Activated T-cell treated with anti-CD3 and anti-CD28 coated beads, Interleukin-2, amount 50 U/mL, for 72 hours (primary cell): ENCODE data around the gene TBC1D17. TPM values are rescaled to one million over a fixed set of nuclear protein-coding genes. Genes with fewer than 3 reads are reported as not detected.

Source experiments
- ATAC-seq, 2 donors: fragments of 150-1000 bp; cut with Tn5 transposase; replicated peaks in 1 of 2; 2 replicates each; pipeline ENCODE4 v1.10.0; 2021; ENCODE audit warnings: moderate library complexity in 2 of 2, mild to moderate bottlenecking in 1 of 2
- DNase-seq, 2 donors: peaks; one replicate each; pipeline ENCODE4 v3.0.0; 2021 to 2022; ENCODE audit warnings: mixed read lengths in 1 of 2
- H3K27ac Mint-ChIP-seq: one replicate; pipeline ENCODE4 v1.8.0; 2022; ENCODE audit warnings: mild to moderate bottlenecking, moderate library complexity, mixed read lengths
- H3K27me3 Mint-ChIP-seq: one replicate; pipeline ENCODE4 v1.8.0; 2022; ENCODE audit warnings: low read depth, mixed read lengths
- H3K36me3 Mint-ChIP-seq, 2 donors: one replicate each; pipeline ENCODE4 v1.8.0; 2022; ENCODE audit warnings: mixed read lengths in 2 of 2, mild to moderate bottlenecking in 1 of 2; ENCODE audit not compliant: insufficient read depth in 2 of 2
- H3K4me1 Mint-ChIP-seq: one replicate; pipeline ENCODE4 v1.8.0; 2022; ENCODE audit warnings: low read depth, mixed read lengths
- H3K4me3 Mint-ChIP-seq, 2 donors: one replicate each; pipeline ENCODE4 v1.8.0; 2022; ENCODE audit warnings: mild to moderate bottlenecking in 2 of 2, mixed read lengths in 2 of 2, moderate library complexity in 2 of 2
- H3K9me3 Mint-ChIP-seq, 2 donors: one replicate each; pipeline ENCODE4 v1.8.0; 2022; ENCODE audit warnings: mixed read lengths in 2 of 2
- total RNA-seq, 2 donors: library from RNA; stranded (reverse); gene quantifications; one replicate each; pipeline ENCODE4 v1.2.3, GENCODE V29; 2022

The TBC1D17 gene
- total RNA-seq, 2 donors from 2014 or later: 47.9 to 53.9 TPM

GRCh38 chr19:49878744-49879070 is 1.2 kb downstream of the TBC1D17 start:
- Mint-ChIP-seq H3K4me3 (no peak overlapping the region), H3K36me3 (peaks cover 7 to 24% of the 10 kb centered on the region in 2 donors), H3K9me3 (no peaks in the 10 kb centered on the region), H3K27me3 (no peaks in the 10 kb centered on the region), H3K27ac (no peak overlapping the region), H3K4me1 (peaks cover 34% of the 10 kb centered on the region)
- ATAC-seq (no peak), DNase-seq (no peak)

GRCh38 chr19:49879243-49879963 is 1.9 kb downstream of the TBC1D17 start:
- no peak for DNase-seq
- H3K9me3 Mint-ChIP-seq: no peaks in the 10 kb centered on the region

GRCh38 chr19:49880162-49880869 is 2.8 kb downstream of the TBC1D17 start:
- H3K36me3 Mint-ChIP-seq: peaks cover 7 to 24% of the 10 kb centered on the region in 2 donors

More at GRCh38 chr19:49879243-49879963, 1.9 kb downstream of the TBC1D17 start:
- Mint-ChIP-seq H3K36me3 (peaks cover 7 to 24% of the 10 kb centered on the region in 2 donors), H3K27me3 (no peaks in the 10 kb centered on the region), H3K4me1 (peaks cover 34% of the 10 kb centered on the region), H3K27ac (no peak overlapping the region), H3K4me3 (peak overlapping the region in 1 of 2 donors; percentile 15)
- no peak for ATAC-seq

DNA sequence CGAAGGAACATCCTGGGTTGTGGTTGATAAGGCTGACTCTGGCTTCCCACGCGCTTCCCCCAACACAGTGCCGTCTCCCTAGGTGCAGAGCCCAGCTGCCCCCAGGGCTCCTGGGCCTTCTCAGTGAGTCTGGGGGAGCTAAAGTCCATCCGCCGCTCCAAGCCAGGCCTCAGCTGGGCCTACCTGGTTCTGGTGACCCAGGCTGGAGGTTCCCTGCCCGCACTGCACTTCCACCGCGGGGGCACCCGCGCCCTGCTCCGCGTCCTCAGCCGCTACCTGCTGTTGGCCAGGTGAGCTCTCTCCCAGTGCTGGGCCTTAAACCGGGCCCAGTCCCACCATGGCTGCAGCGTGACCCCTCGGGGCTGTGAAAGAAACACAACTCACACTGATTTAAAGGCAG is 3.7 kb downstream of the TBC1D17 start:
- H3K27me3 Mint-ChIP-seq: no peaks in the 10 kb centered on the region
- DNase-seq: no peak
- peak overlapping the region; percentile 64 for H3K27ac Mint-ChIP-seq
- H3K4me3 Mint-ChIP-seq: no peak overlapping the region
- H3K36me3 Mint-ChIP-seq: peaks cover 9 to 23% of the 10 kb centered on the region in 2 donors
- H3K9me3 Mint-ChIP-seq: no peaks in the 10 kb centered on the region
- no peak for ATAC-seq
- H3K4me1 Mint-ChIP-seq: peaks cover 19% of the 10 kb centered on the region

More at GRCh38 chr19:49880162-49880869, 2.8 kb downstream of the TBC1D17 start:
- no peak for ATAC-seq
- H3K4me1 Mint-ChIP-seq: peaks cover 26% of the 10 kb centered on the region
- H3K9me3 Mint-ChIP-seq: no peaks in the 10 kb centered on the region
- H3K27ac Mint-ChIP-seq: no peak overlapping the region
- no peaks in the 10 kb centered on the region for H3K27me3 Mint-ChIP-seq
- no peak overlapping the region for H3K4me3 Mint-ChIP-seq
- DNase-seq: no peak

DNA sequence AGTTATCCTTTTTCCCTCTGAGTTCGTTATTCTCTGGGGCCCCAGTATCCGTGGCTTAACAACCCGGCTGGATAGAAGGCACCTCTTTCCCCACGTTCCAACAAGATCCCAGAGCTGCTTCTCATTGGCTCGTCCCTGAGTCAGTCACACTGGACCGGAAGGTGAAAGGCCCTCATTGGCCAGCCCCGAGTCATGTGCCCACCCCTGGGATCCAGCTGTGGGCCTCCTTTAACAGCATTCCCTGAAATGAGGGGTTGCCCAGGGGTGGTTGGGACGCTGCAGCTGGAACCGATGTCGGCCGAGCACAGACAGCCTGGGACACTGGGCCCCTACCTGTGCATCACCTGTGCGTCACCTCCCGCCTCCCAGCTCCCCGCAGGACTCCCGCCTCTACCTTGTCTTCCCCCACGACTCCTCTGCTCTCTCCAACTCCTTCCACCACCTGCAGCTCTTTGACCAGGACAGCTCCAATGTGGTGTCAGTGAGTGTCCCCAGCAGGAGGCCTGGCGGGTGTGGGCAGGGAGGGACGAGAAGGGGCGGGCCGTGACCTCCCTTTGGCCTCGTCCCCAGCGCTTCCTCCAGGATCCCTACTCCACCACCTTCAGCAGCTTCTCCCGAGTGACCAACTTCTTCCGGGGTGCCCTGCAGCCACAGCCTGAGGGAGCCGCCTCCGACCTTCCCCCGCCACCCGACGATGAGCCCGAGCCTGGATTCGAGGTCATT is 4.3 kb downstream of the TBC1D17 start:
- no peak for ATAC-seq
- peaks cover 19% of the 10 kb centered on the region for H3K4me1 Mint-ChIP-seq
- no peak for DNase-seq
- no peak overlapping the region for H3K4me3 Mint-ChIP-seq
- H3K36me3 Mint-ChIP-seq: peaks cover 9 to 23% of the 10 kb centered on the region in 2 donors
- no peaks in the 10 kb centered on the region for H3K9me3 Mint-ChIP-seq
- H3K27ac Mint-ChIP-seq: peak overlapping the region; percentile 65
- H3K27me3 Mint-ChIP-seq: no peaks in the 10 kb centered on the region

DNA sequence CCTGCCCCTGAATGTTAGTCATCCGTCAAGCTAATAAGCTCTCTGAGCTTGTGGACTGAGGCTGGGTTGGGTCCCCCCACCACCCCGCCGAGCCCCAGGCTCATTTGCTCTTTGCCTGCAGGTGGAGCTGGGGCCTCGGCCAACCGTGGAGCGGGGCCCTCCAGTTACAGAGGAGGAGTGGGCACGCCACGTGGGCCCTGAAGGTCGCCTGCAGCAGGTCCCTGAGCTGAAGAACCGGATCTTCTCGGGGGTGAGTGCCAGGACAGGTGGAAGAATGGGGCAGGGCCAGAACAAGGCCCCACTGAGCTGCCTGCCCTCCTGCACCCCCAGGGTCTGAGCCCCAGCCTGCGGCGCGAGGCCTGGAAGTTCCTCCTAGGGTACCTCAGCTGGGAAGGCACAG is 5.1 kb downstream of the TBC1D17 start:
- Mint-ChIP-seq H3K36me3 (peaks cover 9 to 23% of the 10 kb centered on the region in 2 donors), H3K4me1 (peaks cover 19% of the 10 kb centered on the region), H3K27me3 (no peaks in the 10 kb centered on the region), H3K9me3 (no peaks in the 10 kb centered on the region), H3K27ac (no peak overlapping the region), H3K4me3 (no peak overlapping the region)
- ATAC-seq: no peak
- DNase-seq: no peak

DNA sequence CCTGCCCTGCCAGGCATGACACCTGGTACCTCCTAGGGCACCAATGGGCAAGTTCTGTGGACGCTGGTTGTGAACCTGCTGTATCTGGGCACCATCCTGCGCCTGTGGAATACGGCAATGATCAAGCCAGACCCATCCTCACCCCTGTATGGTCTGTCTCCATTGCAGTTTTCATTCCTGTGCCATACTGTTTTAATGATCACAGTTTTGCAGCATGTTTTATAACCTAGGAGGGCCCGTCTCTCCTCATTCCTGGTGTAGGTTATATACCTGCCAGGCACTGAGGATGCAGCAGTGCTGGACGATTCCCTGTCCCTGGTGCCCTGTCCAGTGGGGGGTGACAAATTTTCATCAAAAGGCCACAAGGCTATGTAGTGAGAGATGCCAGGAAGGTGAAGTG is 5.6 kb downstream of the TBC1D17 start:
- Mint-ChIP-seq H3K4me1 (peaks cover 16% of the 10 kb centered on the region), H3K36me3 (peaks cover 9 to 21% of the 10 kb centered on the region in 2 donors), H3K27me3 (no peaks in the 10 kb centered on the region), H3K9me3 (no peaks in the 10 kb centered on the region), H3K4me3 (no peak overlapping the region), H3K27ac (no peak overlapping the region)
- no peak for DNase-seq
- ATAC-seq: no peak

DNA sequence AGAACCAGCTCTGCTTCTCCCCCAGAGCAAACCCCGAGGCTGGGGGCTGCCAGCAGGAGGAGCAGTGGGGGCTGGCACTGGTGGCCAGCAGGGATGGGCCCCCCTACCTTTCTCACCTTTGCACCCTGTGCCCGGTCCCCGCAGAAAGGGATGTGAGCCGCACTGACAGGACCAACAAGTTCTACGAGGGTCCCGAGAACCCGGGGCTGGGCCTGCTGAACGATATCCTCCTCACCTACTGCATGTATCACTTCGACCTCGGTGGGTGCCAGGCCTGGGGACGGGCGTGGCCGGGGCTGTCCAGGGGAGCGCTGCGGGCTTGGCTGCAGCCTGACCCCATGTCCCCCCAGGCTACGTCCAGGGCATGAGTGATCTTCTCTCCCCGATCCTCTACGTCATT is 6.6 kb downstream of the TBC1D17 start:
- peaks cover 11 to 26% of the 10 kb centered on the region in 2 donors for H3K36me3 Mint-ChIP-seq

GRCh38 chr19:49884760-49885159 is 7.3 kb downstream of the TBC1D17 start:
- no peak overlapping the region for H3K27ac Mint-ChIP-seq
- H3K9me3 Mint-ChIP-seq: no peaks in the 10 kb centered on the region
- peaks cover 12 to 29% of the 10 kb centered on the region in 2 donors for H3K36me3 Mint-ChIP-seq
- no peak overlapping the region for H3K4me3 Mint-ChIP-seq
- no peaks in the 10 kb centered on the region for H3K27me3 Mint-ChIP-seq
- peaks cover 8% of the 10 kb centered on the region for H3K4me1 Mint-ChIP-seq
- no peak for ATAC-seq
- DNase-seq: no peak

More for the DNA sequence above, 6.6 kb downstream of the TBC1D17 start:
- no peak overlapping the region for H3K27ac Mint-ChIP-seq
- peaks cover 7% of the 10 kb centered on the region for H3K4me1 Mint-ChIP-seq
- no peaks in the 10 kb centered on the region for H3K9me3 Mint-ChIP-seq
- ATAC-seq (no peak), DNase-seq (no peak)
- no peaks in the 10 kb centered on the region for H3K27me3 Mint-ChIP-seq
- no peak overlapping the region for H3K4me3 Mint-ChIP-seq

DNA sequence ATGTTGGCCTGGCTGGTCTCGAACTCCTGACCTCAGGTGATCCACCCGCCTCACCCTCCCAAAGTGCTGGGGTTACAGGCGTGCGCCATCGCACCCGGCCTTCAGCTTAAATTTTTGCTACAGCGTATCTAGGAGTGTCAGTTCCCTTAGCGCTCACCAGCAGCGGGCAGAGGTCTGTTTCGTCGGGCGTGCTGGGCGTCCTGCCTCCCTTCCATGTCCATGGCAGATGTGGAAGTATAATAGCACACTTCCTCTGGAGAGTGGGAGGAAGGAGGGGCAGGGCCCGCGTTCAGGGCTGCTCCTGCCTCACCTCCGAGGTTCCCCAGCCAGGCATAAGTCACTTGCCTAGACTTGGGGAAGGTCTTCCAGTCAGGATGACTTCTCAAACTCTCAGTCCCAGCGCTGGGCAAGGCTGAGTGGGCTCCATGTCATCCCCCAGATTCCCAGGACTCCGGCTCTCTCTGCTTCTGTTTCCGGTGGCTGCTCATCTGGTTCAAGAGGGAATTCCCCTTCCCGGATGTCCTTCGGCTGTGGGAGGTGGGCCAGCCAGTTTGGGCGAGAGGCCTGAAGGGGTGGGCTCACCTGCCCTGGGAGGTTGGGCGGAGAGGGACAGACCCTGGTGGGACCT is 9.6 kb downstream of the TBC1D17 start:
- Mint-ChIP-seq H3K27ac (no peak overlapping the region), H3K36me3 (peaks cover 12 to 23% of the 10 kb centered on the region in 2 donors), H3K27me3 (no peaks in the 10 kb centered on the region), H3K4me1 (peaks cover 18% of the 10 kb centered on the region), H3K4me3 (no peak overlapping the region), H3K9me3 (no peaks in the 10 kb centered on the region)
- DNase-seq (no peak), ATAC-seq (no peak)

DNA sequence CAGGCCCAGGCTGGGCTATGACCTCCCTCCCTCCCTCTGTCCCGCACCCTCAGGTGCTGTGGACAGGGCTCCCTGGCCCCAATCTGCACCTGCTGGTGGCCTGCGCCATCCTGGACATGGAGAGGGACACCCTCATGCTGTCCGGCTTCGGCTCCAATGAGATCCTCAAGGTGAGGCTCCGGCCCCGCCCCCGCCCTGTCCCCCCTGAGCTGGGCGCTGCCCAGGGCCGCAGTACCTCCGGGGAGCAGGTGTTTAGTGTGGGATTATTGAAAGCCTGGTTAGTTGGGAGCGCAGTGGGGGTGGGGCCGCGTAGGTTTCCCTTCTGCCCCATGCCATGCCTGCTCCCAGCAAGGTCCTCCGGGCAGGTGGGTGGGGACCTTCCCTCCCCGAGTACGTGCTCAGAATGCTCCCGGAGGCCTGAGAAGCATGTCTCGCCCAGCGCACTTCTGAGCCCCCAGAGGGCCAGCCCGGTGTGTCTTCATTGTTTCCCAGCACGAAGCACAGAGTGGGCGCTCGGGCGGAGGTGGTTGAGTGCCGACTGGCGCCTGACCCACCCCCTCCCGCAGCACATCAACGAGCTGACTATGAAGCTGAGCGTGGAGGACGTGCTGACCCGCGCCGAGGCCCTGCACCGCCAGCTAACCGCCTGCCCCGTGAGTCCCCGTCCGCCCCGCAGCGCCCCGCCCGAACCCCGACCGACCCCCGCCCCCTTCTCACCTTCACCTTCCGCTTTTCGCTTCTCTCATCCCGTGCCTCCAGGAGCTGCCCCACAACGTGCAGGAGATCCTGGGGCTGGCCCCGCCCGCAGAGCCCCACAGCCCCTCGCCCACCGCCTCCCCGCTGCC is 10.4 kb downstream of the TBC1D17 start:
- H3K4me3 Mint-ChIP-seq: peak overlapping the region in 1 of 2 donors; percentile 29
- peaks cover 15 to 21% of the 10 kb centered on the region in 2 donors for H3K36me3 Mint-ChIP-seq
- ATAC-seq: no peak
- no peak overlapping the region for H3K27ac Mint-ChIP-seq
- no peaks in the 10 kb centered on the region for H3K27me3 Mint-ChIP-seq
- no peak for DNase-seq
- H3K4me1 Mint-ChIP-seq: peaks cover 26% of the 10 kb centered on the region
- H3K9me3 Mint-ChIP-seq: no peaks in the 10 kb centered on the region

DNA sequence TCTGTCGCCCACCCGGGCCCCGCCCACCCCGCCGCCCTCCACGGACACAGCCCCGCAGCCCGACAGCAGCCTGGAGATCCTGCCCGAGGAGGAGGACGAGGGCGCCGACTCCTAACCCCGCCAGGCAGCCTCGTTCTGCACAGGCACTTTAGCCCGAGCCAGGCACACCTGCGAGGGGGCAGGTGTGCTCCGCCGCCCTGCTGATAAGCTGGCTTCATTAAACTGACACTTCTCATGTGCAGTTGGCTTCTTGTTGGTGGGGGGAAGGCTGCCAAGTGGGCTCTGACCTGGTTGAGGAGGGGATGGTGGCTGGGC is 11.0 kb downstream of the TBC1D17 start:
- H3K27ac Mint-ChIP-seq: no peak overlapping the region
- H3K36me3 Mint-ChIP-seq: peaks cover 11 to 17% of the 10 kb centered on the region in 2 donors
- no peak for ATAC-seq
- H3K4me1 Mint-ChIP-seq: peaks cover 32% of the 10 kb centered on the region
- H3K4me3 Mint-ChIP-seq: peak overlapping the region; percentile 22 to 49
- H3K9me3 Mint-ChIP-seq: no peaks in the 10 kb centered on the region
- H3K27me3 Mint-ChIP-seq: no peaks in the 10 kb centered on the region
- DNase-seq: no peak
